WTC11 (cell line): ENCODE results near the gene ZNF468. TPM values are rescaled to one million over a fixed set of nuclear protein-coding genes. Genes with fewer than 3 reads are reported as not detected.
A peak's percentile ranks its signal among the peaks of the same experiment; 100 is the strongest.

Source experiments
- ATAC-seq: fragments of 200-7000 bp; cut with Tn5 transposase; 2 replicates; pipeline ENCODE4 v1.10.0; 2021; ENCODE audit warnings: mild to moderate bottlenecking, moderate library complexity
- CTCF ChIA-PET: fragments of 300-600 bp; sonication (Branson Sonifier 250); formaldehyde crosslinking; loops from one replicate; lab custom pipeline; 2021; ENCODE audit warnings: antibody characterized with exemption; lab: Charles Lee
- POLR2A ChIA-PET: fragments of 350-600 bp; sonication (Branson Sonifier 250); formaldehyde crosslinking; loops from one replicate; lab custom pipeline; 2021; ENCODE audit warnings: antibody characterized with exemption; lab: Charles Lee
- DNase-seq: peaks from one replicate; pipeline ENCODE4 v3.0.0; 2021; ENCODE audit warnings: low spot score
- H3K27ac Mint-ChIP-seq: 2 replicates; pipeline ENCODE4 v1.8.0; 2021; ENCODE audit warnings: mixed read lengths
- H3K27me3 Mint-ChIP-seq: 2 replicates; pipeline ENCODE4 v1.8.0; 2021; ENCODE audit warnings: low read depth, mild to moderate bottlenecking, moderate library complexity, mixed read lengths
- H3K36me3 Mint-ChIP-seq: 2 replicates; pipeline ENCODE4 v1.8.0; 2021; ENCODE audit warnings: mixed read lengths
- H3K4me1 Mint-ChIP-seq: 2 replicates; pipeline ENCODE4 v1.8.0; 2022; ENCODE audit warnings: mixed read lengths
- H3K4me3 Mint-ChIP-seq: 2 replicates; pipeline ENCODE4 v1.8.0; 2021; ENCODE audit warnings: mild to moderate bottlenecking, moderate library complexity, mixed read lengths
- H3K9me3 Mint-ChIP-seq: 2 replicates; pipeline ENCODE4 v1.8.0; 2021; ENCODE audit warnings: mixed read lengths
- ESRRA ChIP-seq: sonication (generic); formaldehyde crosslinking; IDR thresholded peaks from 2 replicates; pipeline ENCODE4 v1.8.1; 2022; ENCODE audit warnings: mild to moderate bottlenecking, missing genetic modification reagents, borderline replicate concordance
- ETV6 ChIP-seq: sonication (generic); formaldehyde crosslinking; IDR thresholded peaks from 2 replicates; pipeline ENCODE4 v1.8.1; 2022; ENCODE audit warnings: mild to moderate bottlenecking, missing genetic modification reagents
- FOXP1 ChIP-seq: sonication (generic); formaldehyde crosslinking; IDR thresholded peaks from 2 replicates; pipeline ENCODE4 v1.8.0; 2022; ENCODE audit warnings: missing genetic modification reagents, mild to moderate bottlenecking, moderate library complexity, borderline replicate concordance
- GTF2I ChIP-seq: fragments of 250-450 bp; sonication (Bioruptor Pico); conservative IDR thresholded peaks from 2 replicates; pipeline ENCODE4 v1.4.0; 2021; ENCODE audit warnings: mild to moderate bottlenecking
- HMGA2 ChIP-seq: fragments of 250-450 bp; sonication (Bioruptor Pico); IDR thresholded peaks from 2 replicates; pipeline ENCODE4 v1.4.0; 2021; ENCODE audit warnings: mild to moderate bottlenecking, moderate library complexity
- JUN ChIP-seq: sonication (generic); formaldehyde crosslinking; IDR thresholded peaks from 2 replicates; pipeline ENCODE4 v1.8.0; 2023; ENCODE audit warnings: mild to moderate bottlenecking, missing genetic modification reagents
- KAT7 ChIP-seq: sonication (generic); formaldehyde crosslinking; IDR thresholded peaks from 2 replicates; pipeline ENCODE4 v1.8.1; 2023; ENCODE audit warnings: missing genetic modification reagents, mild to moderate bottlenecking, borderline replicate concordance
- MYBL2 ChIP-seq: sonication (generic); formaldehyde crosslinking; IDR thresholded peaks from 2 replicates; pipeline ENCODE4 v1.8.1; 2023; ENCODE audit warnings: mild to moderate bottlenecking, moderate library complexity, missing genetic modification reagents
- NFE2L1 ChIP-seq: sonication (generic); formaldehyde crosslinking; IDR thresholded peaks from 2 replicates; pipeline ENCODE4 v1.8.1; 2023; ENCODE audit warnings: missing genetic modification reagents
- RELA ChIP-seq: sonication (generic); formaldehyde crosslinking; IDR thresholded peaks from 2 replicates; pipeline ENCODE4 v1.8.1; 2022; ENCODE audit warnings: missing genetic modification reagents, mild to moderate bottlenecking, borderline replicate concordance
- RORB ChIP-seq: fragments of 250-450 bp; sonication (Bioruptor Pico); IDR thresholded peaks from 2 replicates; pipeline ENCODE4 v1.9.0; 2021; ENCODE audit warnings: mild to moderate bottlenecking
- SP1 ChIP-seq: sonication (generic); formaldehyde crosslinking; conservative IDR thresholded peaks from 2 replicates; pipeline ENCODE4 v1.8.1; 2022; ENCODE audit warnings: missing genetic modification reagents
- TEAD1 ChIP-seq: sonication (generic); formaldehyde crosslinking; IDR thresholded peaks from 2 replicates; pipeline ENCODE4 v1.8.0; 2022; ENCODE audit warnings: mild to moderate bottlenecking, missing genetic modification reagents
- ZNF423 ChIP-seq: fragments of 250-450 bp; sonication (Bioruptor Pico); IDR thresholded peaks from 2 replicates; pipeline ENCODE4 v2.1.2; 2022; ENCODE audit warnings: mild to moderate bottlenecking, moderate library complexity
- ZNF671 ChIP-seq: fragments of 250-450 bp; sonication (Bioruptor Pico); IDR thresholded peaks from 2 replicates; pipeline ENCODE4 v1.8.0; 2021; ENCODE audit warnings: mild to moderate bottlenecking
- total RNA-seq: library from RNA; stranded (reverse); gene quantifications from 3 replicates; pipeline ENCODE4 v1.2.3, GENCODE V29; 2021
- TF ChIP-seq, protein P1 (sequence below): sonication (generic); formaldehyde crosslinking; IDR thresholded peaks from 2 replicates; pipeline ENCODE4 v1.8.0; 2022; ENCODE audit warnings: mild to moderate bottlenecking, missing genetic modification reagents
- TF ChIP-seq, protein P2 (sequence below): sonication (generic); formaldehyde crosslinking; IDR thresholded peaks from 2 replicates; pipeline ENCODE4 v1.8.0; 2022; ENCODE audit warnings: mild to moderate bottlenecking, missing genetic modification reagents
- TF ChIP-seq, protein P3 (sequence below): sonication (generic); formaldehyde crosslinking; conservative IDR thresholded peaks from 2 replicates; pipeline ENCODE4 v1.8.1; 2022; ENCODE audit warnings: mild to moderate bottlenecking, missing genetic modification reagents
- TF ChIP-seq, protein P4 (sequence below): sonication (generic); formaldehyde crosslinking; IDR thresholded peaks from 2 replicates; pipeline ENCODE4 v1.8.1; 2023; ENCODE audit warnings: mild to moderate bottlenecking, missing genetic modification reagents, moderate library complexity
- TF ChIP-seq, protein P5 (sequence below): sonication (generic); formaldehyde crosslinking; IDR thresholded peaks from 2 replicates; pipeline ENCODE4 v1.8.0; 2023; ENCODE audit warnings: missing genetic modification reagents, mild to moderate bottlenecking, borderline replicate concordance
- TF ChIP-seq, protein P6 (sequence below): sonication (generic); formaldehyde crosslinking; IDR thresholded peaks from 2 replicates; pipeline ENCODE4 v1.8.1; 2023; ENCODE audit warnings: mild to moderate bottlenecking, moderate library complexity, missing genetic modification reagents

The ZNF468 gene
- total RNA-seq, 1 experiment from 2014 or later, result 32.0 TPM

DNA sequence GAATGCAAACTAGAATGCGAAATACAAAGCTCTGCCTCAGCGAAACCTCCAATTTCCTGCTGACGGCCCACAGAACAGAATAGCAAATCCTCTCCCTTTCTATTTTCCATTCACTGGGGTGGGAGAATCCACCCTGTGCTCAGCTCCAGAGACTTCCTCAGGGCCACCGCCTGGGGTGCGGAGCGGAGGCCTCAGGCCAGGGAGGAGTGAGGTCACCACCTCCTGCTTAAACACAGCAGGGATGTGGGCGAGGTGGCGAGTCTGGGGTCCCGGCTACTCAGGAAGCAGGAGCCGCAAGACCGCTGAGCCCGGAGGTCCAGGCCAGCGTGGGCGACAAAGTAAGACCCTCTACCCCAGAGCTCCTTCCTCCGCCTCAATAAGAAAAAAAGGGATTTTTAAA lies 40.7 kb upstream of the ZNF468 start:
- Mint-ChIP-seq H3K9me3 (no peaks in the 10 kb centered on the region), H3K27me3 (no peaks in the 10 kb centered on the region), H3K4me3 (peak overlapping the region; percentile 90), H3K4me1 (peaks cover 29% of the 10 kb centered on the region), H3K27ac (peak overlapping the region; percentile 99), H3K36me3 (peaks cover 16% of the 10 kb centered on the region)
- DNase-seq (peak; percentile 50), ATAC-seq (peak; percentile 17)
- POLR2A ChIA-PET, result no interaction called here
- peak; percentile 53 for TF ChIP-seq ZNF423
- no peak for TF ChIP-seq ZNF671 (CRISPR knock-in tag)
- no peak for TF ChIP-seq RORB
- TF ChIP-seq ETV6 (CRISPR knock-in tag), result 0 out of 2 replicates have a peak, but pooled peaks have one; percentile 33
- TF ChIP-seq HMGA2, result no peak
- TF ChIP-seq GTF2I (CRISPR knock-in tag), result no peak
- TF ChIP-seq, protein P1, sequence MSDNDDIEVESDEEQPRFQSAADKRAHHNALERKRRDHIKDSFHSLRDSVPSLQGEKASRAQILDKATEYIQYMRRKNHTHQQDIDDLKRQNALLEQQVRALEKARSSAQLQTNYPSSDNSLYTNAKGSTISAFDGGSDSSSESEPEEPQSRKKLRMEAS (CRISPR knock-in tag), result no peak
- TF ChIP-seq NFE2L1 (CRISPR knock-in tag), result no peak
- no peak for TF ChIP-seq RELA (CRISPR knock-in tag)
- TF ChIP-seq, protein P2, sequence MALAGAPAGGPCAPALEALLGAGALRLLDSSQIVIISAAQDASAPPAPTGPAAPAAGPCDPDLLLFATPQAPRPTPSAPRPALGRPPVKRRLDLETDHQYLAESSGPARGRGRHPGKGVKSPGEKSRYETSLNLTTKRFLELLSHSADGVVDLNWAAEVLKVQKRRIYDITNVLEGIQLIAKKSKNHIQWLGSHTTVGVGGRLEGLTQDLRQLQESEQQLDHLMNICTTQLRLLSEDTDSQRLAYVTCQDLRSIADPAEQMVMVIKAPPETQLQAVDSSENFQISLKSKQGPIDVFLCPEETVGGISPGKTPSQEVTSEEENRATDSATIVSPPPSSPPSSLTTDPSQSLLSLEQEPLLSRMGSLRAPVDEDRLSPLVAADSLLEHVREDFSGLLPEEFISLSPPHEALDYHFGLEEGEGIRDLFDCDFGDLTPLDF (CRISPR knock-in tag), result no peak
- TF ChIP-seq, protein P3, sequence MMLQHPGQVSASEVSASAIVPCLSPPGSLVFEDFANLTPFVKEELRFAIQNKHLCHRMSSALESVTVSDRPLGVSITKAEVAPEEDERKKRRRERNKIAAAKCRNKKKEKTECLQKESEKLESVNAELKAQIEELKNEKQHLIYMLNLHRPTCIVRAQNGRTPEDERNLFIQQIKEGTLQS, result no peak
- CTCF ChIA-PET, result interaction anchor here (1.0 to 2.6 kb wide), 5 partner anchors 65 to 193 kb away, joined by 3 to 7 read pairs (median 4); partner anchors contain the start of gene ZNF816

DNA sequence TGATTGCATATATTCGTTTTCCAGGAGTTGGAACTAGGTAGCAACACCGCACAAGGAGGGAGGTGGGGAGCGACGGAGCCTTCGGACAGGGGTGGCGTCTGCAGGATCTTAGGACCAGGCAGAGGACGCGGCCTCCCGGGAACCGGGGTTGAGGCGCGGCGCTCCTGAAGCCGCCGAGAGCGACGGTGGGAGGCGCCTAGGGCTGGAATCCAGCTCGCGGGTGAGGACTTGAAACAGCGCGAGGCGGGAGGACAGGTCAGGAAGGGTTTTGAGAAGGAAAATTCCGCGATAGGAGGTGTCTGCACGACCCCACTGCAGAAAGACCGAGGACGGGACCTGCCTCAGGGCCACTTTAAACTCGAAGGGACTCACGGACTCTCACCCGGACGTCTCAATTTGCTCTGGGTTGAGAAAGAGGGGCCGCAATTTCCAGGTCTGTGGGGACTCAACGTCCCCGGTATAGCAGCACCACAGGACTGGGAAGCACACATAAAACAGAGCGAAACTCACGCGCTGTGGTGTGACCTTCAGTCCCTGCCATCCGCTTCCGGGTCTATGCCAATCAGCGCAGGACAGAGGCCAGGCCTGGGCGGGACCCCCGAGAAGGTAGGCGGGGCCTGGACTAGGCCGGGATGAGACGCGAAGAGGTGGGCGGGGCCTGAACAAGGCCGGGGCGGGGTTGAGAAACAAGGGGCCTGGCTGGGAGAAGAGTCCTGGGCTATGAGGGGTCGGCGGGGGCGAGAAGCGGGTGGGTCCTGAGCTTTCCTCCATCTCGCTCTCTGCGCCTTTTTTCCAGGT lies 39.9 kb upstream of the ZNF468 start, which contains the start of gene ZNF320:
ZNF320 (minus strand) TSS at position 498 of the 798 bp plus-strand sequence. CDS start 7,380 bp downstream, outside the sequence.
- H3K27me3 Mint-ChIP-seq, result no peaks in the 10 kb centered on the region
- peak within 1 kb of the TSS; percentile 90 for H3K4me3 Mint-ChIP-seq
- peak; percentile 99 for ATAC-seq
- H3K4me1 Mint-ChIP-seq, result peaks cover 29% of the 10 kb centered on the region
- CTCF ChIA-PET, result interaction anchor here (0.7 to 2.6 kb wide), 8 partner anchors 49 to 194 kb away, joined by 3 to 7 read pairs (median 4); partner anchors contain the start of gene ZNF816
- POLR2A ChIA-PET, result no interaction called here
- peak within 1 kb of the TSS; percentile 99 for H3K27ac Mint-ChIP-seq
- DNase-seq, result peak; percentile 99
- TF ChIP-seq, protein P4, sequence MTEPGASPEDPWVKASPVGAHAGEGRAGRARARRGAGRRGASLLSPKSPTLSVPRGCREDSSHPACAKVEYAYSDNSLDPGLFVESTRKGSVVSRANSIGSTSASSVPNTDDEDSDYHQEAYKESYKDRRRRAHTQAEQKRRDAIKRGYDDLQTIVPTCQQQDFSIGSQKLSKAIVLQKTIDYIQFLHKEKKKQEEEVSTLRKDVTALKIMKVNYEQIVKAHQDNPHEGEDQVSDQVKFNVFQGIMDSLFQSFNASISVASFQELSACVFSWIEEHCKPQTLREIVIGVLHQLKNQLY (CRISPR knock-in tag), result no peak
- TF ChIP-seq, protein P5, sequence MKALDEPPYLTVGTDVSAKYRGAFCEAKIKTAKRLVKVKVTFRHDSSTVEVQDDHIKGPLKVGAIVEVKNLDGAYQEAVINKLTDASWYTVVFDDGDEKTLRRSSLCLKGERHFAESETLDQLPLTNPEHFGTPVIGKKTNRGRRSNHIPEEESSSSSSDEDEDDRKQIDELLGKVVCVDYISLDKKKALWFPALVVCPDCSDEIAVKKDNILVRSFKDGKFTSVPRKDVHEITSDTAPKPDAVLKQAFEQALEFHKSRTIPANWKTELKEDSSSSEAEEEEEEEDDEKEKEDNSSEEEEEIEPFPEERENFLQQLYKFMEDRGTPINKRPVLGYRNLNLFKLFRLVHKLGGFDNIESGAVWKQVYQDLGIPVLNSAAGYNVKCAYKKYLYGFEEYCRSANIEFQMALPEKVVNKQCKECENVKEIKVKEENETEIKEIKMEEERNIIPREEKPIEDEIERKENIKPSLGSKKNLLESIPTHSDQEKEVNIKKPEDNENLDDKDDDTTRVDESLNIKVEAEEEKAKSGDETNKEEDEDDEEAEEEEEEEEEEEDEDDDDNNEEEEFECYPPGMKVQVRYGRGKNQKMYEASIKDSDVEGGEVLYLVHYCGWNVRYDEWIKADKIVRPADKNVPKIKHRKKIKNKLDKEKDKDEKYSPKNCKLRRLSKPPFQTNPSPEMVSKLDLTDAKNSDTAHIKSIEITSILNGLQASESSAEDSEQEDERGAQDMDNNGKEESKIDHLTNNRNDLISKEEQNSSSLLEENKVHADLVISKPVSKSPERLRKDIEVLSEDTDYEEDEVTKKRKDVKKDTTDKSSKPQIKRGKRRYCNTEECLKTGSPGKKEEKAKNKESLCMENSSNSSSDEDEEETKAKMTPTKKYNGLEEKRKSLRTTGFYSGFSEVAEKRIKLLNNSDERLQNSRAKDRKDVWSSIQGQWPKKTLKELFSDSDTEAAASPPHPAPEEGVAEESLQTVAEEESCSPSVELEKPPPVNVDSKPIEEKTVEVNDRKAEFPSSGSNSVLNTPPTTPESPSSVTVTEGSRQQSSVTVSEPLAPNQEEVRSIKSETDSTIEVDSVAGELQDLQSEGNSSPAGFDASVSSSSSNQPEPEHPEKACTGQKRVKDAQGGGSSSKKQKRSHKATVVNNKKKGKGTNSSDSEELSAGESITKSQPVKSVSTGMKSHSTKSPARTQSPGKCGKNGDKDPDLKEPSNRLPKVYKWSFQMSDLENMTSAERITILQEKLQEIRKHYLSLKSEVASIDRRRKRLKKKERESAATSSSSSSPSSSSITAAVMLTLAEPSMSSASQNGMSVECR, result peak; percentile 63; the same call in 1 of the 2 replicates
- TF ChIP-seq ESRRA (CRISPR knock-in tag) (peak; percentile 56; the same call in 1 of the 2 replicates), JUN (CRISPR knock-in tag) (0 out of 2 replicates have a peak, but pooled peaks have one; percentile 40), KAT7 (0 out of 2 replicates have a peak, but pooled peaks have one; percentile 61), MYBL2 (CRISPR knock-in tag) (peak; percentile 35; the same call in 1 of the 2 replicates), NFE2L1 (CRISPR knock-in tag) (no peak), ZNF671 (CRISPR knock-in tag) (no peak), FOXP1 (CRISPR knock-in tag) (peak; percentile 42; the same call in 1 of the 2 replicates), SP1 (CRISPR knock-in tag) (peak; percentile 78), TEAD1 (CRISPR knock-in tag) (peak; percentile 61; the same call in 1 of the 2 replicates)
- TF ChIP-seq, protein P1 (CRISPR knock-in tag), result peak; percentile 26; the same call in 1 of the 2 replicates
- TF ChIP-seq, protein P6, sequence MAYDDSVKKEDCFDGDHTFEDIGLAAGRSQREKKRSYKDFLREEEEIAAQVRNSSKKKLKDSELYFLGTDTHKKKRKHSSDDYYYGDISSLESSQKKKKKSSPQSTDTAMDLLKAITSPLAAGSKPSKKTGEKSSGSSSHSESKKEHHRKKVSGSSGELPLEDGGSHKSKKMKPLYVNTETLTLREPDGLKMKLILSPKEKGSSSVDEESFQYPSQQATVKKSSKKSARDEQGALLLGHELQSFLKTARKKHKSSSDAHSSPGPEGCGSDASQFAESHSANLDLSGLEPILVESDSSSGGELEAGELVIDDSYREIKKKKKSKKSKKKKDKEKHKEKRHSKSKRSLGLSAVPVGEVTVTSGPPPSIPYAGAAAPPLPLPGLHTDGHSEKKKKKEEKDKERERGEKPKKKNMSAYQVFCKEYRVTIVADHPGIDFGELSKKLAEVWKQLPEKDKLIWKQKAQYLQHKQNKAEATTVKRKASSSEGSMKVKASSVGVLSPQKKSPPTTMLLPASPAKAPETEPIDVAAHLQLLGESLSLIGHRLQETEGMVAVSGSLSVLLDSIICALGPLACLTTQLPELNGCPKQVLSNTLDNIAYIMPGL (CRISPR knock-in tag), result 0 out of 2 replicates have a peak, but pooled peaks have one; percentile 7
- peaks cover 23% of the 10 kb centered on the region for H3K36me3 Mint-ChIP-seq
- H3K9me3 Mint-ChIP-seq, result no peaks in the 10 kb centered on the region
